Right ventricle myocardium superior (tissue), 1 donor: ENCODE results near the gene FHL2. TPM values are rescaled to one million over a fixed set of nuclear protein-coding genes. Genes with fewer than 3 reads are reported as not detected.
A peak's percentile ranks its signal among the peaks of the same experiment; 100 is the strongest.

Experiments used
- ATAC-seq: fragments of 200-7000 bp; cut with Tn5 transposase; one replicate; pipeline ENCODE4 v1.9.1; 2020; ENCODE audit warnings: mild to moderate bottlenecking; ENCODE audit not compliant: poor library complexity
- DNase-seq: peaks from one replicate; pipeline ENCODE4 v3.0.0-alpha.2; 2020
- intact Hi-C: fragments of 100-400 bp; cut with DNase I; formaldehyde crosslinking; loops from one replicate; pipeline ENCODE4 v1.11.2; 2022
- total RNA-seq: library from RNA; stranded (reverse); fragmentation: NEBNext Ultra II Directional; extraction: Animal tissue kit (Norgen Biotek cat#: 25700); gene quantifications from one replicate; pipeline ENCODE4 v1.2.1, GENCODE V29; 2021
- donor health status: DM: no; HTN: yes; CAD: no; lungs with severe emphysema.

FHL2 gene
- total RNA-seq, 1 donor from 2014 or later: 1,567 TPM

- intact Hi-C loops: no loop called here
- DNase-seq: no peak
- ATAC-seq: no peak
Measured at GRCh38 chr2:105368759-105369408, 30.0 kb downstream of the FHL2 start.

DNA sequence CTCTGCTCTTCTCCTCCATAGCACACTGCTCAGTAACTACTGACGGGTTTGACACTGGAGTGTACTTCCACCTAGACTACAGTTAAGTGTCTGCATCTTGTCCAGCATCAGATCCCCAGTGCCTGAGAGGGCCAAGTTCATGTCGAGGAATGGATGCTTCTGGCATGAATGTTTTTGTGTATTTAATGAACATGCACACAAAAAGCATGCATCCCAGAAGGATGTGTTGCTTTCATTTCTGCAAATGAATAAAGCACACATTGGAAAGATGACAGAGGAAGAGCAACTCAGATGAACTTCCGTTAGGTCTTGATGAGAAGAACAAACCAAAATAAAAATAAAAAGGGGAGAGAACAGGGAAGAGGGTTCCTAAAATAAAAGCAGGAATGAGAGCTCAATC is 33.6 kb downstream of the FHL2 start:
- DNase-seq (no peak), ATAC-seq (no peak)
- intact Hi-C loops: no loop called here

DNA sequence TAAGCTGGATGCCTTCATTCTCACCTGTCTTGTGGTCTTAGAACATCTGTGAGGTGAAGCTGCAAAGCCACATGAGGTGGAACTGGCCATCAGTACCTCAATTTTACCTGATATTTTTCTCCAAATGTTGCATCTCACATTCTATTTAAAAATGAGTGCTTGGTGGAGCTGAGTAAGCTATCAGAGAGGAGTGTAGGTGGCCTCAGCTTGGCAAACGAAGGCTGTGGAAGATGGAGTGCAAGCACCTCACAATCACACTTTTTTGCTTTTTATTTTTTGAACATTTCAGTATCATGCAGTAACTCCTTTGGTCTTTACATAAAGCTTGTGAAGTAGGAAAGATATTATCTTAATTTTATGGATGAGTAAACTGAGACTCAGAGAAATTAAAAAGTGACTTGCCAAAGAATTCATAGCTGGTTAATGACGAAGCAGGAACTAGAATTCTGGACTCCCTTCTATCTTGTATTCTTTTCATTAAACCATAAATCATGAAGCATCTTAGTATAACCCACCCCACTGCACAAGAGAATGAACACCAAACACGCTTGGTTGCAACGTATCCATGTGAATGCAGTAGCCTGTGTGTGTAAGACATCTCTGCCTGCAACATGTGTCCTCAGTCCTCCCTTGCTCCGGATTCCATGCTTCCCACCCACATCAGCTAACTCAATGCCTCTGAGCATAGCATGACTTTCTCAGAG is 34.3 kb downstream of the FHL2 start:
- DNase-seq: no peak
- ATAC-seq: no peak
- intact Hi-C loops: no loop called here

GRCh38 chr2:105362862-105363591 is 35.8 kb downstream of the FHL2 start:
- DNase-seq: no peak
- intact Hi-C loops: no loop called here
- ATAC-seq: peak; percentile 0

DNA sequence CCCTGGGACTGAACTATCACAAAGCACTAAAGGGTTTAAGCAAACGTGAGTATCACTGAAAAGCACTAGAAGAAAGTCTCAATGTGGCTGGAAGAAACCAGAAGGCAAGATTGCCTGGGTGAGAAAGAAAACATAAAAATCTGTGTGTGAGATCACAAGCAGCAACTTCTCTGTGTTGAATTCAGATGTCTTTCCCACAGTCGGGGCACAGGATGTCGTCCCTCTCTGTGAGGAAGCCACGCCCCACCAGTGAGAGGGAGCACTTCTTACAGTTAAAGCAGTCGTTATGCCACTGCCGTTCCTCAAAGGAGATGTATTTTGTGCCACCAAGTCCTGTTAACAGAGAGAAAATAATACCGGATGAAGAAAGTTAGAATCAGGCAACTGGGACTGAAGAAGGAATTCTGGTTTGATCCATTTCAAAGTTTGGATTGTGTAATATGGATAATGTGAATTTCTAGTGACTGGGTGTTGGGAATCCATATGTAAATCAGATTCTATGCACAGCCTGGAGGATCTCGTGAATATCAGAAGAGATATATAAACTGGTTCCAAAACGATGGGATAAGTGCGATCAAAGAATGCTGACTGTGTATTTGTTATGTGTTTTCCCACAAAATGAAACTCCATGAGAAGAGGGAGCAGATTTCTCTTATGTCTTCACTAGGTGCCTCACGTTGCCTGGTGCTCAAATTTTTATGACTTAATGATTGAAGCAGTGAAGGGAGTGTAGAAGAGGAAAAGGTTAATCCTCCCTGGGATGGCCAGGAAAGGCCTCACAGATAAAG is 37.6 kb downstream of the FHL2 start:
- no peak for DNase-seq
- no peak for ATAC-seq
- intact Hi-C loops: no loop called here

- intact Hi-C loops: no loop called here
- ATAC-seq: peak; percentile 8
- DNase-seq: no peak
Measured at GRCh38 chr2:105358593-105358992, 40.3 kb downstream of the FHL2 start.

GRCh38 chr2:105357122-105357521 is 41.7 kb downstream of the FHL2 start:
- DNase-seq (no peak), ATAC-seq (no peak)
- intact Hi-C loops: no loop called here

DNA sequence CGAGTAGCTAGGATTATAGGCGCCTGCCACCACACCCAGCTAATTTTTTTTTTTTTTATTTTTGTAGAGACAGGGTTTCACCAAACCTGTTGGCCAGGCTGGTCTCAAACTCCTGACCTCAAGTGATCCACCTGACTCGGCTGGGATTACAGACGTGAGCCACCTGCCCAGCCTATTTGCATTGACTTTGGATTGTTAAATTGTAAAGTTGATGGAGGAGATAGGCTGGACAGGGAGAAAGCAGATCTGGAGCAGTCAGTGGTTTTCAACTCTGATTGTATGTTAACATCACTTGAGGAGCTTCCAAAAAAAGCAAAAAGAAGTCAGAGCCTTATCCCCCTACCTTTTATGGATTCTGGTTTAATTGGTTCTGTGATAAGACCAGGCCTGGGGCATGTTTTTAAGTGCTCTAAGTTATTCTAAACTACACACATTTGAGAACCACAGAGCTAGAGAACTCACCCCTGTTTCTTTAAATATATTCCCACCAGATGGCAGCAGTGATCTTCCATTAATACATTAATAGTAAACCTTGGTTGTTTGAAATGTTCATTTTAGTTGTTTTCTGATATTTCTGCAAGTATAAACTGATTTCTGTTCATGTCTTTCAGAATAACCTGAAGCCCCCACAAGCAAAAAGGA is 54.0 kb downstream of the FHL2 start:
- DNase-seq (no peak), ATAC-seq (peak; percentile 64)
- intact Hi-C loops: loop anchor here (10.0 kb wide), 1 partner anchor 200 kb away; no protein-coding TSS in a partner anchor

GRCh38 chr2:105339414-105339813 is 59.4 kb downstream of the FHL2 start:
- DNase-seq (no peak), ATAC-seq (no peak)
- intact Hi-C loops: no loop called here

GRCh38 chr2:105338020-105338385 is 60.8 kb downstream of the FHL2 start:
- ATAC-seq (peak; percentile 2), DNase-seq (no peak)
- intact Hi-C loops: no loop called here

- ATAC-seq (peak; percentile 97), DNase-seq (peak; percentile 93)
- intact Hi-C loops: no loop called here
Measured at GRCh38 chr2:105337122-105338019, 61.5 kb downstream of the FHL2 start, which contains the start of gene C2orf49. Gene C2orf49, plus strand, starts transcription at chr2:105337540. Its CDS starts 48 bp downstream, at chr2:105337588.

- ATAC-seq (no peak), DNase-seq (no peak)
- intact Hi-C loops: no loop called here
Measured at GRCh38 chr2:105336786-105337121, 62.1 kb downstream of the FHL2 start.

GRCh38 chr2:105335469-105335868 is 63.4 kb downstream of the FHL2 start:
- ATAC-seq (no peak), DNase-seq (no peak)
- intact Hi-C loops: no loop called here

DNA sequence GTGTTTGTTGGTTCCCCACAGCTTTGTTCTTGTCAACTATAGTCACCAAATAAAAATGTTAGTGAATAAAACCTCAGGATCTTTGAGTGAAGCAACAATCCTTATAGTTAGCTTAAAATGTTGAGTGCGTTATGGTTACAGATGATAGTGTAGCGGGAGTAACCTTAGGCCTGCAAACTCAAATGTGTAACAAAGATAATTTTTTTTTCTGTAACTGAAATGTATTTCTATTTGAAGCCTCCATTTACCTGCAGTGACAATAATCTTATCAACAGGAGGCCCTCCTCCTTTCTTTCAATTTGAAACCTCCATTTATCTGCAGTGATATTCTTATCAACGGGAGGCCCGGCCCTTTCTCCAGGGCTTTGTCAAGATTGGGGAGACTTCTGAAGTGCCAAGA is 64.6 kb downstream of the FHL2 start:
- no peak for DNase-seq
- intact Hi-C loops: no loop called here
- ATAC-seq: no peak

DNA sequence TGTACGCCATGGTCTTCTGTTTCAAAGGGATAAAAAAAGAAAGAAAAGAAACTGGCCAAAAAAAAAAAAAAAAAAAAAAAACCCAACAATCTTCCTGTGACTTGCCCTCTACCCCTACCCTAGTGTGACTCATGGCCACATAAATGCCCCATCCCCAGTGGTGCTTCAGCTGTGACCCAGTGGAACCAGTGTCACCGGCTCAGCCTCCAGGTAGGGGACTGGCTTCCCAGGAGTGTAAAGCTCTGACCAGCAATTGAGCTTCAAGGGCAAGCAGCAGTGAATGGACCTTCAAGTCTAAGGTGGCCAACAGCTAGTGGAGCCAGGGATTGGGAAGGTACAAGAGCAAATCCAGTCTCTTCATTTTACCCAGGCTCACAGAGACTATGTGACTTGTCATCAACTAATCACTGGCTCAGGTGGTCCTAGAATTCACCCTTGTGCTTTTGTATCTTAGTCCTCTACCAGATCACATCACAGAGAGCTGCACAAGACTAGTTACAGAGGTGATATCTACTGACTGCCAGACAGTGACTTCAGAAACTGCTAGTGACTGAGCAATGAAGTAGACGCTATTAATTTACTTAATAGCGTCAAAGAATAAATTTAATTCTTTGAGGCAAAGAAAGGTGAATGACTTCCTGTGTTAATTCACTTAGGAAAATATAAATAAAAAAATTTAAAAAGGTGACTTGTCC is 68.0 kb downstream of the FHL2 start:
- ATAC-seq: no peak
- intact Hi-C loops: no loop called here
- no peak for DNase-seq

- ATAC-seq (peak; percentile 90), DNase-seq (peak; percentile 71)
- intact Hi-C loops: no loop called here
Measured at GRCh38 chr2:105329561-105330495, 69.0 kb downstream of the FHL2 start, which contains the start of gene TGFBRAP1. Gene TGFBRAP1, minus strand, starts transcription at chr2:105329735. Its CDS starts 21,434 bp downstream, at chr2:105308301.
